H9 (cell line): ENCODE results near the gene FBH1. TPM values are rescaled to one million over a fixed set of nuclear protein-coding genes. Genes with fewer than 3 reads are reported as not detected.

Experiments used
- DNase-seq: peaks from one replicate; pipeline ENCODE4 v3.0.0-alpha.2; 2017
- H2AFZ ChIP-seq: one replicate; pipeline ENCODE4 v1.6.1; 2013; ENCODE audit warnings: mild to moderate bottlenecking, low read length, control low read depth, moderate library complexity
- H2AK5ac ChIP-seq: 2 replicates; pipeline ENCODE4 v1.6.1; 2013; ENCODE audit warnings: low read length, control low read depth, mixed read lengths; ENCODE audit not compliant: insufficient read length
- H2BK120ac ChIP-seq: one replicate; pipeline ENCODE4 v1.6.1; 2013; ENCODE audit warnings: low read depth, mild to moderate bottlenecking, low read length, control low read depth, inconsistent platforms; ENCODE audit not compliant: poor library complexity, severe bottlenecking
- H2BK12ac ChIP-seq: 2 replicates; pipeline ENCODE4 v1.6.1; 2013; ENCODE audit warnings: low read length, control low read depth, mixed read lengths, low read depth; ENCODE audit not compliant: insufficient read length
- H2BK15ac ChIP-seq: 2 replicates; pipeline ENCODE4 v1.6.1; 2013; ENCODE audit warnings: low read depth, low read length, control low read depth
- H2BK20ac ChIP-seq: one replicate; pipeline ENCODE4 v1.6.1; 2013; ENCODE audit warnings: low read depth, mild to moderate bottlenecking, low read length, control low read depth, inconsistent platforms; ENCODE audit not compliant: poor library complexity, severe bottlenecking
- H2BK5ac ChIP-seq: 2 replicates; pipeline ENCODE4 v1.6.1; 2013; ENCODE audit warnings: low read length, control low read depth, mixed read lengths; ENCODE audit not compliant: insufficient read length
- H3K14ac ChIP-seq: 2 replicates; pipeline ENCODE4 v1.6.1; 2013; ENCODE audit warnings: low read length, control low read depth; ENCODE audit not compliant: insufficient read depth
- H3K18ac ChIP-seq: 2 replicates; pipeline ENCODE4 v1.6.1; 2013; ENCODE audit warnings: low read depth, mild to moderate bottlenecking, mixed read lengths, low read length, control low read depth; ENCODE audit not compliant: insufficient read length
- H3K23ac ChIP-seq: 2 replicates; pipeline ENCODE4 v1.6.1; 2013; ENCODE audit warnings: low read length, control low read depth, mixed read lengths, low read depth; ENCODE audit not compliant: insufficient read length
- H3K23me2 ChIP-seq: 2 replicates; pipeline ENCODE4 v1.6.1; 2013; ENCODE audit warnings: low read depth, mild to moderate bottlenecking, mixed read lengths, low read length, control low read depth; ENCODE audit not compliant: insufficient read length, poor library complexity, severe bottlenecking
- H3K27ac ChIP-seq: 2 replicates; pipeline ENCODE4 v1.5.1; 2013; ENCODE audit warnings: low read length, control low read depth, mixed read lengths, low read depth; ENCODE audit not compliant: insufficient read length
- H3K27me3 ChIP-seq: 2 replicates; pipeline ENCODE4 v1.6.1; 2013; ENCODE audit warnings: low read length, control low read depth, inconsistent platforms; ENCODE audit not compliant: insufficient read depth
- H3K4ac ChIP-seq: 2 replicates; pipeline ENCODE4 v1.6.1; 2013; ENCODE audit warnings: low read depth, mild to moderate bottlenecking, control low read depth, inconsistent platforms, low read length, moderate library complexity
- H3K4me1 ChIP-seq: 2 replicates; pipeline ENCODE4 v1.6.1; 2013; ENCODE audit warnings: low read length, control low read depth, inconsistent platforms; ENCODE audit not compliant: insufficient read depth
- H3K4me2 ChIP-seq: 2 replicates; pipeline ENCODE4 v1.6.1; 2013; ENCODE audit warnings: low read length, control low read depth, mixed read lengths; ENCODE audit not compliant: insufficient read length, insufficient read depth
- H3K56ac ChIP-seq: 2 replicates; pipeline ENCODE4 v1.6.1; 2013; ENCODE audit warnings: low read depth, mild to moderate bottlenecking, mixed read lengths, low read length, control low read depth; ENCODE audit not compliant: insufficient read length
- H3K79me1 ChIP-seq: 2 replicates; pipeline ENCODE4 v1.6.1; 2013; ENCODE audit warnings: low read depth, mild to moderate bottlenecking, moderate library complexity, low read length, control low read depth, inconsistent platforms; ENCODE audit not compliant: insufficient read depth, poor library complexity, severe bottlenecking
- H3K79me2 ChIP-seq: 2 replicates; pipeline ENCODE4 v1.6.1; 2013; ENCODE audit warnings: low read length, control low read depth, inconsistent platforms; ENCODE audit not compliant: insufficient read depth
- H3K9ac ChIP-seq: 2 replicates; pipeline ENCODE4 v1.6.1; 2013; ENCODE audit warnings: low read length, control low read depth, mixed read lengths; ENCODE audit not compliant: insufficient read length; ENCODE audit errors: extremely low read depth
- H3K9me3 ChIP-seq: one replicate; pipeline ENCODE4 v1.6.1; 2013; ENCODE audit warnings: low read depth, low read length, inconsistent platforms; ENCODE audit not compliant: control insufficient read depth
- H3T11ph ChIP-seq: one replicate; pipeline ENCODE4 v1.6.1; 2013; ENCODE audit warnings: mild to moderate bottlenecking, low read length, control low read depth, inconsistent platforms
- H4K20me1 ChIP-seq: one replicate; pipeline ENCODE4 v1.6.1; 2013; ENCODE audit not compliant: control insufficient read depth, insufficient read length, insufficient read depth
- H4K5ac ChIP-seq: 2 replicates; pipeline ENCODE4 v1.6.1; 2013; ENCODE audit warnings: low read depth, mild to moderate bottlenecking, mixed read lengths, low read length, control low read depth; ENCODE audit not compliant: insufficient read length
- H4K8ac ChIP-seq: replicated peaks from 2 replicates; pipeline ENCODE4 v1.6.1; 2013; ENCODE audit warnings: low read length, control low read depth, mixed read lengths, low read depth; ENCODE audit not compliant: insufficient read length
- H4K91ac ChIP-seq: 2 replicates; pipeline ENCODE4 v1.6.1; 2013; ENCODE audit warnings: low read depth, mild to moderate bottlenecking, moderate library complexity, mixed read lengths, low read length, control low read depth; ENCODE audit not compliant: insufficient read length
- H3K27ac Mint-ChIP-seq, 3 experiments: 2 replicates in 2 of 3; 3 replicates in 1 of 3; pipeline ENCODE4 v1.8.0; 2020 to 2021; ENCODE audit warnings: mixed read lengths in 3 of 3, mild to moderate bottlenecking in 1 of 3, moderate library complexity in 1 of 3
- H3K27me3 Mint-ChIP-seq: 2 replicates; pipeline ENCODE4 v1.8.0; 2021; ENCODE audit warnings: low read depth, mild to moderate bottlenecking, moderate library complexity, mixed read lengths
- H3K36me3 Mint-ChIP-seq, 3 experiments: 2 replicates in 2 of 3; 3 replicates in 1 of 3; pipeline ENCODE4 v1.8.0; 2020 to 2021; ENCODE audit warnings: low read depth in 3 of 3, mixed read lengths in 3 of 3; ENCODE audit not compliant: insufficient read depth in 1 of 3
- H3K4me1 Mint-ChIP-seq, 2 experiments: 2 replicates each; pipeline ENCODE4 v1.8.0; 2020; ENCODE audit warnings: mixed read lengths in 2 of 2
- H3K4me3 Mint-ChIP-seq, 2 experiments: 2 replicates in 1 of 2; 3 replicates in 1 of 2; pipeline ENCODE4 v1.8.0; 2020 to 2021; ENCODE audit warnings: mild to moderate bottlenecking in 2 of 2, mixed read lengths in 2 of 2, moderate library complexity in 1 of 2
- H3K9me3 Mint-ChIP-seq, 2 experiments: 2 replicates in 1 of 2; 3 replicates in 1 of 2; pipeline ENCODE4 v1.8.0; 2020; ENCODE audit warnings: mild to moderate bottlenecking in 2 of 2, mixed read lengths in 2 of 2, moderate library complexity in 1 of 2
- WGBS: extraction: QIAGEN DNeasy Blood & Tissue Kit; methylation state at CpG from one replicate; pipeline ENCODE4 v1.1.7; 2013; ENCODE audit warnings: missing lambda C conversion rate, low lambda C conversion rate, mixed read lengths; ENCODE audit not compliant: insufficient read length; ENCODE audit errors: extremely low coverage; 5-methylcytosine and 5-hydroxymethylcytosine counted together
- total RNA-seq: library from RNA; stranded (reverse); gene quantifications from 2 replicates; pipeline ENCODE4 v1.2.1, GENCODE V29; 2021
- TF ChIP-seq, protein P1 (sequence below): fragments of 200-600 bp; sonication (generic); conservative IDR thresholded peaks from 3 replicates; pipeline ENCODE4 v1.8.0; 2021; ENCODE audit warnings: antibody characterized with exemption, mild to moderate bottlenecking

The FBH1 gene
- total RNA-seq, 1 experiment from 2014 or later, result 52.2 TPM

DNA sequence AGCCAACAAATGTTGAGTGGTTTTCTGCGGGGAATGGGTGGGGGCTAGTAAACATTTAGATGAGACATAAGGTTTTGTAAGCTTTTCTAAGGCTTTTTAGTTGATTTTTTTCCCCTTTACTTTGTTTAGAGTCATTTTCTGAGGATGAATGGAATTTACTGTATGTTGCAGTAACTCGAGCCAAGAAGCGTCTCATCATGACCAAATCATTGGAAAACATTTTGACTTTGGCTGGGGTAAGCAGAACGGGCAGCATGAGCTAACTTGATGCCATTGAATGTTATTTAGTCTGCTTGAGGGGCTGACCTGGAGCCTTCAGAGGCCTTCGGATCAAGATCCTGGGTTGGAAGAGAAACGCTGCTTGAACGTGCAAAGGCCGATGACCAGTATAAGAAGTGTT is 37.3 kb downstream of the FBH1 start:
- H2BK12ac ChIP-seq, result no peak overlapping the region
- H3K4me1 Mint-ChIP-seq, result no peaks in the 10 kb centered on the region
- H3K9me3 ChIP-seq, result no peaks in the 10 kb centered on the region
- H3K14ac ChIP-seq, result no peak overlapping the region
- no peak overlapping the region for H2BK120ac ChIP-seq
- WGBS, result no CpG with 5 or more reads among the region's 8 CpGs
- H2BK5ac ChIP-seq, result no peak overlapping the region
- H3K27ac ChIP-seq, result no peak overlapping the region
- H3K27me3 ChIP-seq, result no peaks in the 10 kb centered on the region
- H3K36me3 Mint-ChIP-seq, result peaks cover 45 to 98% (median 86%) of the 10 kb centered on the region in 3 experiments; a peak in 6 of 7 replicates
- no peak overlapping the region for H4K8ac ChIP-seq
- no peak overlapping the region for H2AFZ ChIP-seq
- H3K23ac ChIP-seq, result no peak overlapping the region
- no peak overlapping the region for H3K4ac ChIP-seq
- no peak overlapping the region for H3K4me3 Mint-ChIP-seq
- H3K79me2 ChIP-seq, result no peaks in the 10 kb centered on the region
- H4K20me1 ChIP-seq, result no peaks in the 10 kb centered on the region
- H2BK15ac ChIP-seq, result no peak overlapping the region
- H2BK20ac ChIP-seq, result no peak overlapping the region
- 0 out of 7 replicates have a peak overlapping the region, but pooled peaks of 1 of the 3 experiments have one; percentile 14 for H3K27ac Mint-ChIP-seq
- H3K79me1 ChIP-seq, result no peaks in the 10 kb centered on the region
- no peak overlapping the region for H4K5ac ChIP-seq
- H3K9ac ChIP-seq, result no peak overlapping the region
- H3K9me3 Mint-ChIP-seq, result no peaks in the 10 kb centered on the region
- no peak overlapping the region for H3T11ph ChIP-seq
- H3K27me3 Mint-ChIP-seq, result no peaks in the 10 kb centered on the region
- H3K4me1 ChIP-seq, result no peaks in the 10 kb centered on the region
- H2AK5ac ChIP-seq, result no peak overlapping the region
- no peak for DNase-seq
- no peak overlapping the region for H3K56ac ChIP-seq
- TF ChIP-seq, protein P1, sequence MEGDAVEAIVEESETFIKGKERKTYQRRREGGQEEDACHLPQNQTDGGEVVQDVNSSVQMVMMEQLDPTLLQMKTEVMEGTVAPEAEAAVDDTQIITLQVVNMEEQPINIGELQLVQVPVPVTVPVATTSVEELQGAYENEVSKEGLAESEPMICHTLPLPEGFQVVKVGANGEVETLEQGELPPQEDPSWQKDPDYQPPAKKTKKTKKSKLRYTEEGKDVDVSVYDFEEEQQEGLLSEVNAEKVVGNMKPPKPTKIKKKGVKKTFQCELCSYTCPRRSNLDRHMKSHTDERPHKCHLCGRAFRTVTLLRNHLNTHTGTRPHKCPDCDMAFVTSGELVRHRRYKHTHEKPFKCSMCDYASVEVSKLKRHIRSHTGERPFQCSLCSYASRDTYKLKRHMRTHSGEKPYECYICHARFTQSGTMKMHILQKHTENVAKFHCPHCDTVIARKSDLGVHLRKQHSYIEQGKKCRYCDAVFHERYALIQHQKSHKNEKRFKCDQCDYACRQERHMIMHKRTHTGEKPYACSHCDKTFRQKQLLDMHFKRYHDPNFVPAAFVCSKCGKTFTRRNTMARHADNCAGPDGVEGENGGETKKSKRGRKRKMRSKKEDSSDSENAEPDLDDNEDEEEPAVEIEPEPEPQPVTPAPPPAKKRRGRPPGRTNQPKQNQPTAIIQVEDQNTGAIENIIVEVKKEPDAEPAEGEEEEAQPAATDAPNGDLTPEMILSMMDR, result no peak
- H3K23me2 ChIP-seq, result no peaks in the 10 kb centered on the region
- no peak overlapping the region for H4K91ac ChIP-seq
- no peak overlapping the region for H3K18ac ChIP-seq
- no peak overlapping the region for H3K4me2 ChIP-seq
